Activated CD4-positive, alpha-beta T cell treated with anti-CD3 and anti-CD28 coated beads, Interleukin-2, amount 50 U/mL, for 4 hours (primary cell): ENCODE measurements around the gene GSTCD.

Experiments
- DNase-seq, 2 experiments: peaks; one replicate each; pipeline ENCODE4 v3.0.0-alpha.2; 2020

Gene GSTCD

GRCh38 chr4:105894660-105895582 is 186.3 kb downstream of the GSTCD start, which contains the start of gene NPNT:
Gene NPNT, plus strand, starts transcription at chr4:105895471. Its CDS starts 182 bp downstream, at chr4:105895653.
- DNase-seq: no peak

GRCh38 chr4:105895583-105896460 is 187.2 kb downstream of the GSTCD start:
- DNase-seq: no peak

- no peak for DNase-seq
These were observed 187.9 kb downstream of the GSTCD start for GRCh38 chr4:105896461-105896942.
